Measurements from ENCODE around the gene TTLL9. TPM values are rescaled to one million over a fixed set of nuclear protein-coding genes. Genes with fewer than 3 reads are reported as not detected.

TTLL9 gene
- total and polyA plus RNA-seq, 2 of the 13 experiments (the other 11 are each of a cell fraction or from before 2014, with no cell fraction given) = not detected

GRCh38 chr20:31870726-31871617 is 538 bp downstream of the TTLL9 start:
- peak; percentile 9 for ATAC-seq
- Histone ChIP-seq H2AFZ (ENCODE audit: low read length) (no peak overlapping the region), H3K4me1 (ENCODE audit: insufficient read depth, low read length) (peaks cover 20% of the 10 kb centered on the region), H3K27ac (ENCODE audit: extremely low read length, insufficient read depth, low read length) (no peak overlapping the region), H3K4me2 (ENCODE audit: low read depth, low read length) (peak overlapping the region; percentile 99), H3K27me3 (ENCODE audit: control insufficient read depth in 1 of 2, insufficient read depth in 2 of 2, low read length in 2 of 2) (peaks cover 14 to 55% of the 10 kb centered on the region in 2 experiments; a peak in 4 of 5 replicates), H3K4me3 (replicated peaks in 1 of 3; ENCODE audit: insufficient read depth in 1 of 3, low read depth in 2 of 3, low read length in 3 of 3) (peak overlapping the region; percentile 56 to 85 (median 57)), H4K20me1 (ENCODE audit: insufficient read depth, low read length) (no peaks in the 10 kb centered on the region), H3K79me2 (ENCODE audit: insufficient read depth, low read length) (no peaks in the 10 kb centered on the region), H3K9ac (ENCODE audit: insufficient read depth, low read depth, low read length) (peak overlapping the region; percentile 55; the same call in 1 of the 2 replicates), H3K36me3 (replicated peaks in 1 of 2; ENCODE audit: control insufficient read depth in 1 of 2, insufficient read depth in 2 of 2, low read length in 2 of 2) (no peaks in the 10 kb centered on the region), H3K9me3 (ENCODE audit: low read length) (no peaks in the 10 kb centered on the region)
- ChIA-PET CTCF (ENCODE audit: low intra/inter-chr PET ratio, low total read pairs) (no interaction called here), POLR2A (interaction anchor here (0.8 to 2.0 kb wide), 3 partner anchors 9 to 81 kb away, joined by 4 to 9 read pairs (median 6); partner anchors contain the start of gene PDRG1)
- in situ Hi-C loops (cut with HindIII; ENCODE audit: extremely low pct_ligation_motif_present, low pct_unique_long_range_greater_than_20kb) (no loop called here), intact Hi-C loops (cut with micrococcal nuclease; ENCODE audit: unreplicated experiment) (no loop called here)
- 8% methylated on average over 12 of the region's 24 CpGs for WGBS (ENCODE audit: low lambda C conversion rate)
- BruUV-seq (replicated peaks) = TSS peak; percentile 60
- no peak for FAIRE-seq
- no peak for DNase-seq (ENCODE audit: low spot score)
- TF ChIP-seq, protein P1, sequence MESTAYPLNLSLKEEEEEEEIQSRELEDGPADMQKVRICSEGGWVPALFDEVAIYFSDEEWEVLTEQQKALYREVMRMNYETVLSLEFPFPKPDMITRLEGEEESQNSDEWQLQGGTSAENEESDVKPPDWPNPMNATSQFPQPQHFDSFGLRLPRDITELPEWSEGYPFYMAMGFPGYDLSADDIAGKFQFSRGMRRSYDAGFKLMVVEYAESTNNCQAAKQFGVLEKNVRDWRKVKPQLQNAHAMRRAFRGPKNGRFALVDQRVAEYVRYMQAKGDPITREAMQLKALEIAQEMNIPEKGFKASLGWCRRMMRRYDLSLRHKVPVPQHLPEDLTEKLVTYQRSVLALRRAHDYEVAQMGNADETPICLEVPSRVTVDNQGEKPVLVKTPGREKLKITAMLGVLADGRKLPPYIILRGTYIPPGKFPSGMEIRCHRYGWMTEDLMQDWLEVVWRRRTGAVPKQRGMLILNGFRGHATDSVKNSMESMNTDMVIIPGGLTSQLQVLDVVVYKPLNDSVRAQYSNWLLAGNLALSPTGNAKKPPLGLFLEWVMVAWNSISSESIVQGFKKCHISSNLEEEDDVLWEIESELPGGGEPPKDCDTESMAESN (CRISPR knock-in tag; conservative IDR thresholded peaks at IDR 0.05) = no peak
- TF ChIP-seq THYN1 (CRISPR knock-in tag; IDR thresholded peaks at IDR 0.05; ENCODE audit: borderline replicate concordance, low read depth) (no peak), ZC3H4 (CRISPR knock-in tag; IDR thresholded peaks at IDR 0.05; ENCODE audit: borderline replicate concordance) (no peak), KAT2B (IDR thresholded peaks at IDR 0.05; ENCODE audit: borderline replicate concordance, low read depth, low read length) (no peak), ZNF557 (CRISPR knock-in tag; IDR thresholded peaks at IDR 0.05) (no peak), NFRKB (IDR thresholded peaks at IDR 0.05) (no peak), ETV6 (CRISPR knock-in tag; conservative IDR thresholded peaks at IDR 0.05) (no peak), YY1 (IDR thresholded peaks at IDR 0.05; ENCODE audit: insufficient read depth, insufficient replicate concordance, low read depth, low read length) (no peak), NCOA1 (CRISPR knock-in tag; IDR thresholded peaks at IDR 0.05) (no peak), EEA1 (CRISPR knock-in tag; IDR thresholded peaks at IDR 0.05; ENCODE audit: borderline replicate concordance) (no peak), ZBTB14 (CRISPR knock-in tag; IDR thresholded peaks at IDR 0.05) (no peak), SALL1 (CRISPR knock-in tag; IDR thresholded peaks at IDR 0.05) (peak; percentile 28; the same call in 1 of the 2 replicates), RNF2 (conservative IDR thresholded peaks at IDR 0.05; ENCODE audit: low read depth) (0 out of 2 replicates have a peak, but pooled peaks have one; percentile 25), ETV5 (CRISPR knock-in tag; IDR thresholded peaks at IDR 0.05; ENCODE audit: borderline replicate concordance) (peak; percentile 46; the same call in 1 of the 2 replicates), ZSCAN25 (CRISPR knock-in tag; IDR thresholded peaks at IDR 0.05) (no peak), SATB2 (CRISPR knock-in tag; IDR thresholded peaks at IDR 0.05) (no peak)
- TF ChIP-seq, protein P2, sequence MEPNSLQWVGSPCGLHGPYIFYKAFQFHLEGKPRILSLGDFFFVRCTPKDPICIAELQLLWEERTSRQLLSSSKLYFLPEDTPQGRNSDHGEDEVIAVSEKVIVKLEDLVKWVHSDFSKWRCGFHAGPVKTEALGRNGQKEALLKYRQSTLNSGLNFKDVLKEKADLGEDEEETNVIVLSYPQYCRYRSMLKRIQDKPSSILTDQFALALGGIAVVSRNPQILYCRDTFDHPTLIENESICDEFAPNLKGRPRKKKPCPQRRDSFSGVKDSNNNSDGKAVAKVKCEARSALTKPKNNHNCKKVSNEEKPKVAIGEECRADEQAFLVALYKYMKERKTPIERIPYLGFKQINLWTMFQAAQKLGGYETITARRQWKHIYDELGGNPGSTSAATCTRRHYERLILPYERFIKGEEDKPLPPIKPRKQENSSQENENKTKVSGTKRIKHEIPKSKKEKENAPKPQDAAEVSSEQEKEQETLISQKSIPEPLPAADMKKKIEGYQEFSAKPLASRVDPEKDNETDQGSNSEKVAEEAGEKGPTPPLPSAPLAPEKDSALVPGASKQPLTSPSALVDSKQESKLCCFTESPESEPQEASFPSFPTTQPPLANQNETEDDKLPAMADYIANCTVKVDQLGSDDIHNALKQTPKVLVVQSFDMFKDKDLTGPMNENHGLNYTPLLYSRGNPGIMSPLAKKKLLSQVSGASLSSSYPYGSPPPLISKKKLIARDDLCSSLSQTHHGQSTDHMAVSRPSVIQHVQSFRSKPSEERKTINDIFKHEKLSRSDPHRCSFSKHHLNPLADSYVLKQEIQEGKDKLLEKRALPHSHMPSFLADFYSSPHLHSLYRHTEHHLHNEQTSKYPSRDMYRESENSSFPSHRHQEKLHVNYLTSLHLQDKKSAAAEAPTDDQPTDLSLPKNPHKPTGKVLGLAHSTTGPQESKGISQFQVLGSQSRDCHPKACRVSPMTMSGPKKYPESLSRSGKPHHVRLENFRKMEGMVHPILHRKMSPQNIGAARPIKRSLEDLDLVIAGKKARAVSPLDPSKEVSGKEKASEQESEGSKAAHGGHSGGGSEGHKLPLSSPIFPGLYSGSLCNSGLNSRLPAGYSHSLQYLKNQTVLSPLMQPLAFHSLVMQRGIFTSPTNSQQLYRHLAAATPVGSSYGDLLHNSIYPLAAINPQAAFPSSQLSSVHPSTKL (CRISPR knock-in tag; IDR thresholded peaks at IDR 0.05) = no peak

Measured in HepG2 (cell line).